VCaP (cell line): Measurements from ENCODE around the gene ZNF341.

Experiments used
- H3K27ac ChIP-seq: fragments of 450-650 bp; 2 replicates; pipeline ENCODE4 v1.5.1; 2017
- TF ChIP-seq, protein P1 (sequence below): fragments of 450-650 bp; conservative IDR thresholded peaks from 2 replicates; pipeline ENCODE4 v1.5.1; 2017; ENCODE audit warnings: mild to moderate bottlenecking, moderate library complexity

Gene ZNF341

DNA sequence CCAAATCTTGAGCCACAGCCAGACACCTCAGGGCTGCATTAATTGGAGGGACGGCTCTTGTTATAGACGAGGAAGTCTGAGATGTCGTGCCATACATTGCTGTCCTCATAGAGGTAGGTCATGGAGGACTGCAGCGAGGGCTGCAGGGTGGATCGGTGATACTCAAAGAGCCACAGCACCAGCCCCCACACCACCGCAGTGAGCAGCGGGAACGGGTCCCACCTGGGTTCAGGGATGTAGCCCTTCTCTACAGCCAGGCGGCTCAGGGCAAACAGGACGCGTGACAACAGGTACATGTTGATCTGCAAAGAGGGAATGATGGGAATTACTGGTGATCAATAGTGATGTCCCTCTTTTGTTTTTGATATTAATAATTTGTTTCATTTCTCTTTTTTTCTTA is 24.1 kb upstream of the ZNF341 start:
- no peak overlapping the region for H3K27ac ChIP-seq
- TF ChIP-seq, protein P1, sequence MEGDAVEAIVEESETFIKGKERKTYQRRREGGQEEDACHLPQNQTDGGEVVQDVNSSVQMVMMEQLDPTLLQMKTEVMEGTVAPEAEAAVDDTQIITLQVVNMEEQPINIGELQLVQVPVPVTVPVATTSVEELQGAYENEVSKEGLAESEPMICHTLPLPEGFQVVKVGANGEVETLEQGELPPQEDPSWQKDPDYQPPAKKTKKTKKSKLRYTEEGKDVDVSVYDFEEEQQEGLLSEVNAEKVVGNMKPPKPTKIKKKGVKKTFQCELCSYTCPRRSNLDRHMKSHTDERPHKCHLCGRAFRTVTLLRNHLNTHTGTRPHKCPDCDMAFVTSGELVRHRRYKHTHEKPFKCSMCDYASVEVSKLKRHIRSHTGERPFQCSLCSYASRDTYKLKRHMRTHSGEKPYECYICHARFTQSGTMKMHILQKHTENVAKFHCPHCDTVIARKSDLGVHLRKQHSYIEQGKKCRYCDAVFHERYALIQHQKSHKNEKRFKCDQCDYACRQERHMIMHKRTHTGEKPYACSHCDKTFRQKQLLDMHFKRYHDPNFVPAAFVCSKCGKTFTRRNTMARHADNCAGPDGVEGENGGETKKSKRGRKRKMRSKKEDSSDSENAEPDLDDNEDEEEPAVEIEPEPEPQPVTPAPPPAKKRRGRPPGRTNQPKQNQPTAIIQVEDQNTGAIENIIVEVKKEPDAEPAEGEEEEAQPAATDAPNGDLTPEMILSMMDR: no peak

DNA sequence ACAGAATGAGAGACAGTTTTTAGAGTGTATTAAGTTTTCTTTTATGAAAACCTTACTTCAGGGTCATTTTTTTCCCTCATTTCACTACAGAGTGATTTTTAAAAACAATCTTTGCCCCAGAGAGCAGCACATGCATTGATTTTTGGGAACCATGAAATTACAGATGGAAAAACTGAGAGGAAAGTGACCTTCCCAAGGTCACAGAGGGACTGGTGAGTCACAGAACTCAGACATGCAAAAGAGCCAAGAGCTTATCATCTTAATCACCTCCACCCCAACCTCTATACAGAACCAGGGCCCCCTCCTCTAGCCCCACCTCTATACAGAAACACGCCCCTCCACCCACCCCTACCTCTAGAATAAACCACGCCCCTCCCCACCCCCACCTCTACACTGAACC is 22.4 kb upstream of the ZNF341 start:
- TF ChIP-seq, protein P1: no peak
- no peak overlapping the region for H3K27ac ChIP-seq

DNA sequence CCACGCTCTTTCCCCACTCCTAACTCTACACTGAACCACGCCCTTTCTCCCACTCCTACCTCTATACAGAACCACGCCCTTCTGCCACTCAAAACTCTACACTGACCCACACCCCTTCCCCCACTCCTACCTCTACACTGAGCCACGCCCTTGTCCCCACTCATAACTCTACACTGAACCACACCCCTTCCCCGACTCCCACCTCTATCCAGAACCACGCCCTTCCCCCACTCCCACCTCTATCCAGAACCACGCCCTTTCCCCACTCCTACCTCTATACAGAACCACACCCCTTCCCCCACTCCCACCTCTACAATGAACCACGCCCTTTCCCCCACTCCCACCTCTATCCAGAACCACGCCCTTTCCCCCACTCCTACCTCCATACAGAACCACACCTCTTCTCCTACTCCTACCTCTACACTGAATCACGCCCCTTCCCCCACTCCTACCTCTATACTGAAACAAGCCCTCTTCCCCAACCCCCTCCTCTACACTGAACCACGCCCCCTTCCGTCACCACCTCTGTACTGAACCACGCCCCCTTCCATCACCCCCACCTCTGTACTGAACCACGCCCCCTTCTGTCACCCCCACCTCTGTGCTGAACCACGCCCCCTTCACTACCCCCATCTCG is 21.8 kb upstream of the ZNF341 start:
- TF ChIP-seq, protein P1: no peak
- H3K27ac ChIP-seq: no peak overlapping the region

DNA sequence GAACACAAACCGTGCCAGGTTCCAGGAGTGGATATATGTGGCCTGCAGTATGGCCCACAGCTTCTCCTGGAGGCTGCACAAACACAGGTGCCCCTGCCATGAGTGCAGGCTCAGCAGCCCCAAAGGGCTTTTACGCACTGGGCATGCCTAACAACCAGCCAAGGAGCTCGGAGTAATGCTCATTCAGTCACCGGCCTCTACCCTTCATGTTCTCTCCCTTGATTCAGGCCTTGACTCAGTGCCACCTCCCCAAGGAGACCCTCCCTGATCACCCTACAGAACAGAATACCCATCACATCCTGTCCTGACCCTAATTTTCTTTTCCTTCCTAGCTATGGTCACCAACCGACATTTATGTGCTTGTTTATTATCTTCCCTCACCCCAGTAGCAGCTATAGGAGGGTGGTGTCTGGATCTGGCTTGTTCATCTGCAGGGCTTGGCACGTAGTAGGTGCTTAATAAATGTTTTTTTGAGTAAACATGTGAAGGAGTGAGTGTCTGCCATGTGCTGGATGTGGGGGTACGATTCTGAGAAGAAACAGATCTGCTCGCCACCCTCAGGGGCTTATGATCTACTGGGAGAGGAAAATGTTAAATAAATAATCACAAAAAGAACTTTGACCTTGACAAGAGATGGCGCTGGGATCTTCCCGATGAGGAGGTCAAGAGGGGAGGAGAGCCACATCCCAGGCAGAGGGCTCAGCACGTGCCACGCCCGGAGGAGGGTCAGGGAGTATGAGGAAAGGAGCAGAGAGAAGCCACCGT is 20.9 kb upstream of the ZNF341 start:
- H3K27ac ChIP-seq: no peak overlapping the region
- TF ChIP-seq, protein P1: no peak

DNA sequence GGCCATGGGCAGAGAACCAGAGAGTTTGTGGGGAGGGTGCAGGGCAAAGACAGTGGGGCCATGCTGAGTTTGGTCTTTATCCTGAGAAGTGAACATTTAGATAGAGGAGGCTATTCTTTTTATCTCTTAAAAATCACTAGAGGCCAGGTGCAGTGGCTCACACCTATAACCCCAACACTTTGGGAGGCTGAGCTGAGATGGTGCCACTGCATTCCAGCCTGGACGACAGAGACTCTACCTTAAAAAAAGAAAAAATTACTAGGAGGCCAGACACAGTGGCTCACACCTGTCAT is 20.4 kb upstream of the ZNF341 start:
- no peak overlapping the region for H3K27ac ChIP-seq
- TF ChIP-seq, protein P1: no peak

DNA sequence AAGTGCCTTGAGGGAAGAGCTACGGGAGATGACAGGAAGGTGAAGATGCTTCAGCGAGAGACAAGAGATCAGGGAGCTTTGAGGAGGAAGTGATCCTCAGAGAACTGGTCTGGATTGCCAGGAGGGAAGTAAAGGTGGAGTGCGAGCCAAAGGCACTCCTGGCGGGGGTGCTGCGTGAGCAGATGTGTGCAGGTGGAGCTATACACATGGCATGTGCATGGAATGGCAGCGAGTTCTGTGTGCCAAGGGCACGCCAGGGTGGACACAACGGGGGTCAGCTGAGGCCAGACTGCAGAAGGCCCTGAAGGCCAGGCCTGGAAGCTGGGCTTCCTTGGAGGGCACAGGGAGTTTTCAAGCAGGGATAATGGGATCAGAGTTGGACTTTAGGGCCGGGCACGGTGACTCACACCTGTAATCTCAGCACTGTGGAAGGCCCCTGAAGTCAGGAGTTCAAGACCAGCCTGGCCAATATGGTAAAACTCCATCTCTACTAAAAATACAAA is 17.9 kb upstream of the ZNF341 start:
- TF ChIP-seq, protein P1: no peak
- H3K27ac ChIP-seq: no peak overlapping the region

DNA sequence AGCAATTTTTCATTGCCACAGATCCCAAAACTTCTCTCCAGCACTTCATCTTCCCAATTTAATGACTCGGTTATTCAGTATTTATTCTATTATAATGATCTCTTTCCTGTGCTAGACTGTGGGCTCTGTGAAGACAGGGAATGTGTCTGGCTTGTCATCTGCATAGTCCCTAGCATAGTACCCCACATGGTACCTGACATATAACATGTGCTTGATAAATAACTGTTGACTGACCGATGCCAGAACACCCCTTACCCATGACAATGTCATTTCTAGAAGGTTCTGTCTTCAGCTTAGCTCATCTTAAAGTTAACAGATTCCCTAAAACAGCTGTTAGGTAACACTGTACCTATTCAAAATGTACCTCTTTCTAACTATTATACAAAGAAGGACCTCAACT is 15.3 kb upstream of the ZNF341 start:
- H3K27ac ChIP-seq: peak overlapping the region; percentile 22; the same call in 1 of the 2 replicates

More for the DNA sequence above, 15.3 kb upstream of the ZNF341 start:
- TF ChIP-seq, protein P1: no peak
